Ovary (tissue), 3 donors: Measurements from ENCODE around the gene KAZALD1.

Source experiments
- EP300 ChIP-seq: sonication (generic); formaldehyde crosslinking; IDR thresholded peaks from one replicate; pipeline ENCODE4 v1.6.1; 2017; ENCODE audit warnings: antibody characterized with exemption
- POLR2A ChIP-seq: fragments of 450-650 bp; IDR thresholded peaks from one replicate; pipeline ENCODE4 v1.6.1; 2017; ENCODE audit warnings: antibody characterized with exemption, mild to moderate bottlenecking, moderate library complexity
- TF ChIP-seq, protein P1 (sequence below), 3 donors: fragments of 450-650 bp in 2 of 3; fragments of 200-600 bp in 1 of 3; IDR thresholded peaks; one replicate each; pipeline versions ENCODE4 v1.5.1 to v1.8.0; 2016 to 2022; ENCODE audit warnings: antibody characterized with exemption in 3 of 3, mild to moderate bottlenecking in 1 of 3
- donor health status: DM: no; HTN: no; CAD: no.

DNA sequence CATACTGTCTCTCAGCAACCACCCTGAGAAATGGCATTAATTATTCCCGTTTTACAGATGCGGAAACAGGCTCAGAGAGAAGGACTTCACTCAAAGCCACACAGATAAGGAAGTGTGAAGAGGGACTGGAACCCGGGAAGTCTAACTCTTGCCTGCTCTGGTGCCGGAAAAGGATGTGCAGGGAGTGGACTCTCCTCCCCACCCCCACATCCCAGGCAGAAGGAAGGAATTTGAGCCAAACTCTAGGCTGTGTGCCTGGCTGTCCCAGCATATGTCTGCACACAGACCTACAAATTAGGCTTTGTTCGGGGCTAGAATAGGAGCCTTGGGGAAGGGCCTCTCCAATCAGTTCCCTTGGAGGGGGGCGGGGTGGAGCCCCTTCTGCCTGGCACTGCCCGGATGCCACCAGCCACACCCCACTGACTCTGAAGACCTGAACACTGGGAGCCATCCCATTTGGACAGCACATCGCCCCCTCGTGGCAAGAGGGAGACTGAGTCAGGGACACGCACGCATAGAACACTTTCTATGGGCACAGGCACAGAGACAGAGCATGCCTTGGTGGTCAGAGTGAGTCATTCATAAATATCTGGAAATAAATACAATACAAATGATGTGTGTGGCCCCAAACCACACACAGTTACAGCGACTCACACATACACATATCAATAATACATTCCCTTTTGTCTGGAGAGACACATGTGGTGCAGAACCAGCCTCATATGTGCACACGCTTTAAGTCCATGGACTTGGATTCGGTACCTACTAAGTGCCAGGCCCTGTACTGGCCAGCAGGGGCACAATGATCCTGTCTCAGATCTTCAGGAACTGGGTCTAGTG, 49.0 kb upstream of the KAZALD1 start:
- TF ChIP-seq, protein P1, sequence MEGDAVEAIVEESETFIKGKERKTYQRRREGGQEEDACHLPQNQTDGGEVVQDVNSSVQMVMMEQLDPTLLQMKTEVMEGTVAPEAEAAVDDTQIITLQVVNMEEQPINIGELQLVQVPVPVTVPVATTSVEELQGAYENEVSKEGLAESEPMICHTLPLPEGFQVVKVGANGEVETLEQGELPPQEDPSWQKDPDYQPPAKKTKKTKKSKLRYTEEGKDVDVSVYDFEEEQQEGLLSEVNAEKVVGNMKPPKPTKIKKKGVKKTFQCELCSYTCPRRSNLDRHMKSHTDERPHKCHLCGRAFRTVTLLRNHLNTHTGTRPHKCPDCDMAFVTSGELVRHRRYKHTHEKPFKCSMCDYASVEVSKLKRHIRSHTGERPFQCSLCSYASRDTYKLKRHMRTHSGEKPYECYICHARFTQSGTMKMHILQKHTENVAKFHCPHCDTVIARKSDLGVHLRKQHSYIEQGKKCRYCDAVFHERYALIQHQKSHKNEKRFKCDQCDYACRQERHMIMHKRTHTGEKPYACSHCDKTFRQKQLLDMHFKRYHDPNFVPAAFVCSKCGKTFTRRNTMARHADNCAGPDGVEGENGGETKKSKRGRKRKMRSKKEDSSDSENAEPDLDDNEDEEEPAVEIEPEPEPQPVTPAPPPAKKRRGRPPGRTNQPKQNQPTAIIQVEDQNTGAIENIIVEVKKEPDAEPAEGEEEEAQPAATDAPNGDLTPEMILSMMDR (IDR thresholded peaks at IDR 0.05) = peak; percentile 91 to 92 (median 92)
- TF ChIP-seq POLR2A = no peak
- TF ChIP-seq EP300 = no peak
